MCF 10A (cell line): ENCODE measurements around the gene ZFP92. TPM values are rescaled to one million over a fixed set of nuclear protein-coding genes. Genes with fewer than 3 reads are reported as not detected.

Experiments used
- BruUV-seq: library from RNA; stranded (reverse); fragments of 400-500 nt; replicated peaks from 2 replicates; lab custom pipeline; 2021; lab: Mats Ljungman, UMichigan
- CTCF ChIA-PET: fragments of 300-600 bp; sonication (Branson Sonifier 250); formaldehyde crosslinking; extraction: SDS; loops from one replicate; lab custom pipeline; 2021; ENCODE audit warnings: antibody characterized with exemption, inconsistent platforms; lab: Yijun Ruan, JAX
- POLR2A ChIA-PET: fragments of 300-600, 350-650 bp; sonication (Branson Sonifier 250); formaldehyde crosslinking; extraction: SDS; loops from one replicate; lab custom pipeline; 2020; ENCODE audit warnings: antibody characterized with exemption, inconsistent platforms; lab: Yijun Ruan, JAX
- DNase-seq: peaks from one replicate; pipeline ENCODE4 v3.0.0-alpha.2; 2018; ENCODE audit not compliant: unreplicated experiment
- H3K27ac Mint-ChIP-seq: one replicate; pipeline ENCODE4 v1.8.0; 2022; ENCODE audit warnings: mild to moderate bottlenecking, low read depth, mixed read lengths; ENCODE audit not compliant: unreplicated experiment
- H3K27me3 Mint-ChIP-seq: one replicate; pipeline ENCODE4 v1.8.0; 2022; ENCODE audit warnings: mixed read lengths; ENCODE audit not compliant: insufficient read depth, unreplicated experiment
- H3K36me3 Mint-ChIP-seq: one replicate; pipeline ENCODE4 v1.8.0; 2022; ENCODE audit warnings: mild to moderate bottlenecking, moderate library complexity, mixed read lengths; ENCODE audit not compliant: insufficient read depth, unreplicated experiment
- H3K4me1 Mint-ChIP-seq: one replicate; pipeline ENCODE4 v1.8.0; 2022; ENCODE audit warnings: mixed read lengths; ENCODE audit not compliant: insufficient read depth, unreplicated experiment
- H3K4me3 Mint-ChIP-seq: one replicate; pipeline ENCODE4 v1.8.0; 2022; ENCODE audit warnings: mild to moderate bottlenecking, moderate library complexity, mixed read lengths; ENCODE audit not compliant: unreplicated experiment
- H3K9me3 Mint-ChIP-seq: one replicate; pipeline ENCODE4 v1.8.0; 2022; ENCODE audit warnings: mixed read lengths; ENCODE audit not compliant: unreplicated experiment
- intact Hi-C: fragments of 100-400 bp; cut with micrococcal nuclease; formaldehyde crosslinking; loops from 2 replicates; pipeline ENCODE4 v1.14.1; 2022
- total RNA-seq: library from RNA; stranded (reverse); gene quantifications from 2 replicates; pipeline ENCODE4 v1.2.3, GENCODE V29; 2022
- TF ChIP-seq, protein P1 (sequence below): fragments of 200-600 bp; IDR thresholded peaks from one replicate; pipeline ENCODE4 v1.8.0; 2022; ENCODE audit warnings: antibody characterized with exemption, mild to moderate bottlenecking; ENCODE audit not compliant: unreplicated experiment

ZFP92 gene
- total RNA-seq, 1 experiment from 2014 or later, result not detected

DNA sequence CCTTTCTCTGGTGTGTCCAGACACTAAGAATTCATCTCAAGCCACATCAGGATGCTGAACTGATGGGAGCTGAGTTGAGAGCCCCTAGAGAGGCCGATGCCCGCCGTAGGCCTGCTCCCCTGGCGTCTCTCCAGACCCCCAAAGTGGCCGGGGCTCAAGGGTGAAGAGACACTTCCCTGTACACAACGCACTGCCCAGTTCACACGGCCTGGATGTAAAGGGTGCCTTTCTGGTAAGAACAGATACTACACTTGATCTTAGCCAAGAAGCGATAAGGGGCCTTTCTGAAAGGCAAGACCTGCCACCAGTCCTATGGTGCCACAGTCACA is 39.6 kb downstream of the ZFP92 start:
- Mint-ChIP-seq H3K4me3 (no peak overlapping the region), H3K27me3 (no peaks in the 10 kb centered on the region), H3K27ac (no peak overlapping the region), H3K9me3 (no peaks in the 10 kb centered on the region), H3K36me3 (peaks cover 8% of the 10 kb centered on the region), H3K4me1 (no peaks in the 10 kb centered on the region)
- CTCF ChIA-PET, result interaction anchor here (1.5 kb wide), 1 partner anchor 10 kb away, joined by 5 read pairs; no protein-coding TSS in a partner anchor
- POLR2A ChIA-PET, result no interaction called here
- TF ChIP-seq, protein P1, sequence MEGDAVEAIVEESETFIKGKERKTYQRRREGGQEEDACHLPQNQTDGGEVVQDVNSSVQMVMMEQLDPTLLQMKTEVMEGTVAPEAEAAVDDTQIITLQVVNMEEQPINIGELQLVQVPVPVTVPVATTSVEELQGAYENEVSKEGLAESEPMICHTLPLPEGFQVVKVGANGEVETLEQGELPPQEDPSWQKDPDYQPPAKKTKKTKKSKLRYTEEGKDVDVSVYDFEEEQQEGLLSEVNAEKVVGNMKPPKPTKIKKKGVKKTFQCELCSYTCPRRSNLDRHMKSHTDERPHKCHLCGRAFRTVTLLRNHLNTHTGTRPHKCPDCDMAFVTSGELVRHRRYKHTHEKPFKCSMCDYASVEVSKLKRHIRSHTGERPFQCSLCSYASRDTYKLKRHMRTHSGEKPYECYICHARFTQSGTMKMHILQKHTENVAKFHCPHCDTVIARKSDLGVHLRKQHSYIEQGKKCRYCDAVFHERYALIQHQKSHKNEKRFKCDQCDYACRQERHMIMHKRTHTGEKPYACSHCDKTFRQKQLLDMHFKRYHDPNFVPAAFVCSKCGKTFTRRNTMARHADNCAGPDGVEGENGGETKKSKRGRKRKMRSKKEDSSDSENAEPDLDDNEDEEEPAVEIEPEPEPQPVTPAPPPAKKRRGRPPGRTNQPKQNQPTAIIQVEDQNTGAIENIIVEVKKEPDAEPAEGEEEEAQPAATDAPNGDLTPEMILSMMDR, result no peak
- no peak for DNase-seq
- no TSS peak for BruUV-seq
- intact Hi-C loops, result no loop called here

- no peaks in the 10 kb centered on the region for H3K9me3 Mint-ChIP-seq
- DNase-seq, result no peak
Observed at GRCh38 chrX:153454901-153455550, 43.8 kb downstream of the ZFP92 start.

DNA sequence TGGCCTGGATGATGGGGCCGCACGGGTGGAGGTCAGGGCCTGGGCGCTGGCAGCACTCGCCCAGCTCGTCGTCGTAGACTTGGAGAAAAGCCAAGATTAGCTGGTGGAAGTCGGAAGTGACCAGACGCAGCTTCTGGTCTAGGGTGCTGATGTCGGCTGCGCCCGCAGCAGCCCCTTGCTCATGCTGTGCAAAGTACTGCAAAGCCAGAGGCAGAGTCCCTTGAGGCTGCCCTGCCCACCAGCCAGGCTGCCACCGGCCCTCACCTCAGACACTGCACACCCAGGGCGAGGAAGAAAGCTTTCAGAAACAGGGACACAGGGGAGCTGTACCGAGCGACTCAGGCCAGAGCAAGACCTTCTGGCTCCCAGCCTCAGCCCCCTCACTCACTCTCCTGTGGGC is 44.3 kb downstream of the ZFP92 start:
- no peaks in the 10 kb centered on the region for H3K9me3 Mint-ChIP-seq
- H3K27me3 Mint-ChIP-seq, result no peaks in the 10 kb centered on the region
- peaks cover 16% of the 10 kb centered on the region for H3K36me3 Mint-ChIP-seq
- H3K27ac Mint-ChIP-seq, result no peak overlapping the region
- POLR2A ChIA-PET, result no interaction called here
- no peak for DNase-seq
- CTCF ChIA-PET, result no interaction called here
- intact Hi-C loops, result no loop called here
- BruUV-seq, result no TSS peak
- H3K4me3 Mint-ChIP-seq, result no peak overlapping the region
- H3K4me1 Mint-ChIP-seq, result no peaks in the 10 kb centered on the region
- TF ChIP-seq, protein P1, result no peak

More at GRCh38 chrX:153454901-153455550, 43.8 kb downstream of the ZFP92 start:
- ChIA-PET CTCF (no interaction called here), POLR2A (no interaction called here)
- Mint-ChIP-seq H3K36me3 (peaks cover 19% of the 10 kb centered on the region), H3K27me3 (no peaks in the 10 kb centered on the region), H3K27ac (no peak overlapping the region), H3K4me1 (no peaks in the 10 kb centered on the region), H3K4me3 (no peak overlapping the region)
- BruUV-seq, result no TSS peak
- intact Hi-C loops, result no loop called here
- TF ChIP-seq, protein P1, result no peak

DNA sequence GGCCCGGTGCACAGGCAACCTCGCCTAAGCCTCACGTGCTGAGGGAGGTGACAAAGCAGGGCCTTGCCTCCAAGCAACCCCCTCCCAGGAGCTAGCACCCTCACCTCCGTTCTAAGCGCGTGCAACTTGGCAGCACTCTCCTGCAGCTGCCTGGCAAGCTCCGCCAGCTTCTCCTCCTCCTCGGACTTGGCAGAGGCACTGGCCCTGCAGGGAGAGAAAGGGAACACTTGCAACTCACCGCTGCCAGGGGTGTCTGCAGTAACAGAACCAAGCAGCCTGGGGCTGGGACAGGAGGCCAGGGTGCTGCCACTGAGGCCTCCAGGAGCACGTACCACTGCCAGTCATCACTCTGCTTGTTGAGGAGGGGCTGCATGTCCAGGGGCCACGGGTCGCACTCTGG is 44.9 kb downstream of the ZFP92 start:
- Mint-ChIP-seq H3K4me1 (no peaks in the 10 kb centered on the region), H3K4me3 (no peak overlapping the region), H3K9me3 (no peaks in the 10 kb centered on the region), H3K27me3 (no peaks in the 10 kb centered on the region), H3K36me3 (peaks cover 11% of the 10 kb centered on the region), H3K27ac (no peak overlapping the region)
- CTCF ChIA-PET, result interaction anchor here (0.6 kb wide), 1 partner anchor 16 kb away, joined by 4 read pairs; no protein-coding TSS in a partner anchor
- TF ChIP-seq, protein P1, result no peak
- no TSS peak for BruUV-seq
- intact Hi-C loops, result no loop called here
- POLR2A ChIA-PET, result no interaction called here
- DNase-seq, result no peak
